Activated CD4-positive, alpha-beta T cell treated with anti-CD3 and anti-CD28 coated beads, Interleukin-2, amount 50 U/mL, for 48 hours (primary cell): ENCODE measurements around the gene DIPK2B.

Experiments used
- DNase-seq, 2 experiments: peaks; one replicate each; pipeline ENCODE4 v3.0.0-alpha.2; 2020

DIPK2B gene

DNA sequence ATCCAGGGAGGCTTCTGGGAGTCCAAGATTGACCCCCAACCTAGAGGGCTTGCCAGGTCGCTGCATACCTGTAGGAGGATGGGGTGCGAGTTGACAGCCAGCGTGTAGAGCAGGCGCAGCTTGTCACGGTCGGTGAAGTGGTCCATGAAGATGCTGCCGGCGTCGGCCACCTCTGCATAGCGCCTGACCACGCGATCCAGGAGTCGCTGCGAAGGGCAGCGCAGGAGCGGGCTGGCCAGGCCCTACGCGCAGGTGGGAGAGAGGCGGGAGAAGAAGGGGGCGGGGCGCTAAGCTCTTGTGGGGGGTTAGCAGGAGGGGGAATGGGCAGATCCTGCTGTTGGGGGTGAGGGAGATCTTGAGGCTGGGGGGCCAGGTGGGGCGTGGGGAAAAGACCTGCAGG is 43.0 kb downstream of the DIPK2B start:
- DNase-seq, result no peak

DNA sequence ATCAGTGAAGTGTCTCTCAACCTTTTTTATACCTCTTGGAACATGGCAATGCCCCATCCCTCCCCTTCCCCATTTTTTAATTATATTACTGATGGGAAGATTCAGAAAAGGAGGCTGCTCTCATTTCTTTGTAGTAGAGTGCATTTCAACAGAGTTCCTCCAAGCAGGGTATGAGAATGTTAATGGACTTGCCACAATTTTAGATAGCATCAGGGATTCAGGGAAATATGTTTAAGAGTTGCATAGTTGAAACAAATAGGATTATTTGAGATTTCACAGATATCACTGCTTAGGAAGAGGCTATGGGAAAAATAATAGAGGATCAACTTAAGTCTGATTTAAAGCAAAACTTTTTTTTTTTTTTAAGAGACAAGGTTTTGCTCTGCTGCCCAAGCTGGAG is 46.2 kb downstream of the DIPK2B start:
- DNase-seq, result no peak

DNA sequence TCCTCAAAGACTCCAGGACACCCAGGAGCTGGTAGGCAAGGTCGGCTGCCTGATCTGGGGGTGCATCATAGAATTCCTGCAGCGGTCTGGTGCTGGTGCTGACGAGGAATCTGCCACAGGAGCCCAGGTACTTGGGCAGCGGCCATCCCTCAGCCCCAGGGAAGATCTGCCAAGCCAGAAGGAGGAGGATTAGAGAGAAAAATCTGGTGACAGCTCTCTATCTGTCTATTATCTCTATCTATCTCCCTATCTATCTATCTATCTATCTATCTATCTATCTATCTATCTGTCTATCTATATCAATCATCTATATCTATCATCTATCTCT is 46.7 kb downstream of the DIPK2B start:
- no peak for DNase-seq
